Activated CD4-positive, alpha-beta T cell treated with anti-CD3 and anti-CD28 coated beads for 1 hour (primary cell): ENCODE results near the gene SMIM1.
"Not testable (repeated sequence)": the region's sequence is repeated elsewhere in the genome, so short reads cannot be mapped to it uniquely, and the experiment has no call there.

Source experiments
- DNase-seq: peaks from one replicate; pipeline ENCODE4 v3.0.0-alpha.2; 2020

The SMIM1 gene

DNA sequence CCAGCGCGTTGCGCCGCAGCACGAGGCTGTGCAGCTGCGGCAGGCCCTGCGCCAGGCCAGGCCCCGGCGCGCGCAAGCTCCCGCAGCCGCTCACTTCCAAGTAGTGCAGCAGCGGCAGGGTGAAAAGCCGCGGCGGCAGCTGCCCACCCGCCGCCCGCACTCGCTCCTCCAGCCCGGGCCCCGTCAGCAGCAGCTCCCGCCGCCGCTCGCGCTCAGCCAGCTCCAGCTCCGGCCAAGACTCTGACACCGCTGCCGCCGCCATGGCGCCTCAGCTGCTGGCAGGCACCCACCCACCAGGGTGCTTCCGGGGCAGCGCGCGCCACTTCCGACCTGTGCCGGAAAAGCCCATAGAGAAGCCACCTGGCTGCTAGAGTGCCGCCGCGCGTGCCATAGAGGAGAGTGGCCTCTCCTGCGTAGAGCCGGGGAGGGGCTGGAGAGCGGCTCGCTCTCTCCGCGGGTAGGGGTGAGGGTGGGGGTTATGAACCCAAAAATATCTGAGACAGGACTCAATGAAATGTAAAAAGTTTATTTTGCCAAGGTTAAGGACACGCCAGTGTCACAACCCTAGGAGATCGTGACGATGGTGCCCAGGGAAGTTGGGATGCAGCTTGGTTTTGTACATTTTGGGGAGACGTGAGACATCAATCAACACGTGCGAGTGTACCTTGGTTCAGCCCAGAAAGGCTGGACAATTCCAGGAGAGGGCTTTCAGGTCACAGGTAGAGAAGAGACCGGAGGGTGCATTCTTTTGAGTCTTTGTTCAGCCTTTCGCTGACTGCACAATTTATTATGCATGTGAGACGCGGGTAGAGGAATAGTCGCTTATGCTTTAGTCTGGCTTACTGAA is 23.9 kb downstream of the SMIM1 start, which contains the start of gene LRRC47:
TSS of gene LRRC47 (minus strand) at position 284 of the 847 bp plus-strand sequence. CDS start at position 262, 22 bp downstream.
- peak; percentile 91 for DNase-seq

- no peak for DNase-seq
These were observed 27.6 kb downstream of the SMIM1 start for GRCh38 chr1:3799976-3800685.

DNA sequence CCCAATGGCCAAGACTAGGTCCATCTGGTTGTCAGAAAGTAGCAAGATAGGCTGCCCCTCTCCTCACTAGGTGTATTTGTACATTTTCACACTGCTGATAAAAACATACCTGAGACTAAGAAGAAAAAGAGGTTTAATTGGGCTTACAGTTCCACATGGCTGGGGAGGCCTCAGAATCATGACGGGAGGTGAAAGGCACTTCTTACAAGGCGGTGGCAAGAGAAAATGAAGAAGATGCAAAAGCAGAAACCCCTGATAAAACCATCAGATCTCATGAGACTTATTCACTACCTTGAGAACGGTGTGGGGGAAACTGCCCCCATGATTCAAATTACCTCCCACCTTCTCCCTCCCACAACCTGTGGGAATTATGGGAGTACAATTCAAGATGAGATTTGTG is 28.2 kb downstream of the SMIM1 start:
- DNase-seq: not testable (repeated sequence)

GRCh38 chr1:3803905-3804626 is 31.5 kb downstream of the SMIM1 start:
- DNase-seq: no peak

DNA sequence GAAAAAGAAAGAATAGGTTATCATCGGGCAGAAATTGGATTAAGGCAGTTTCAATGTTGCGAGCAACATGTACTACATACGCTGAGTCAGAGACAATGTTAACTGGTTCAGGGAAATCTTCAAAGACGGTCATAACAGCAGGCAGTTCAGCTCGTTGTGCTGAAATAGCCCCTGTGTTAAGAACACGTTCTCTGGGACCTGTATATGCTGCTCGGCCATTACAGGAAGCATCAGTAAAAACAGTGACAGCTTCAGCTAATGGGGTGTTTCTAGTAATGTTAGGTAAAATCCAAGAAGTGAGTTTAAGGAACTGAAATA is 32.0 kb downstream of the SMIM1 start:
- not testable (repeated sequence) for DNase-seq

- DNase-seq: no peak
These were observed 32.5 kb downstream of the SMIM1 start for GRCh38 chr1:3805038-3805437.

DNA sequence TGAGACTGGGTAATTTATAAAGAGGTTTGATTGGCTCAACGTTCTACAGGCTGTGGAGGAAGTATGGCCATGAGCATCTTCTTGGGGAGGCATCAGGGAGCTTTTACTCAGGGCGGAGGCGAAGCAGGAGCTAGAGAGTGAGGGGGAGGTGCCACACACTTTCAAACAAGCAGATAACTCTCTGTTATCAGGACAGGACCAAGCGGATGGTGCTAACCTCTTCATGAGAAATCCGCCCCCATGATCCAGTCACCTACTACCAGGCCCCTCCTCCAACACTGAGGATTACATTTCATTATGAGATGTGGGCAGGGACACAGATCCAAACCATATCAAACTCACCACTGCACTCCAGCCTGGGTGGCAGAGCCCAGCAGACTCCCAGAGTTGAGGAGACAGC is 35.2 kb downstream of the SMIM1 start:
- DNase-seq: no peak

GRCh38 chr1:3809680-3810079 is 37.1 kb downstream of the SMIM1 start:
- DNase-seq: no peak

GRCh38 chr1:3810149-3810761 is 37.7 kb downstream of the SMIM1 start:
- not testable (repeated sequence) for DNase-seq

- DNase-seq: no peak
These were observed 39.0 kb downstream of the SMIM1 start for GRCh38 chr1:3811595-3811911.

GRCh38 chr1:3814065-3814464 is 41.5 kb downstream of the SMIM1 start:
- DNase-seq: no peak

DNA sequence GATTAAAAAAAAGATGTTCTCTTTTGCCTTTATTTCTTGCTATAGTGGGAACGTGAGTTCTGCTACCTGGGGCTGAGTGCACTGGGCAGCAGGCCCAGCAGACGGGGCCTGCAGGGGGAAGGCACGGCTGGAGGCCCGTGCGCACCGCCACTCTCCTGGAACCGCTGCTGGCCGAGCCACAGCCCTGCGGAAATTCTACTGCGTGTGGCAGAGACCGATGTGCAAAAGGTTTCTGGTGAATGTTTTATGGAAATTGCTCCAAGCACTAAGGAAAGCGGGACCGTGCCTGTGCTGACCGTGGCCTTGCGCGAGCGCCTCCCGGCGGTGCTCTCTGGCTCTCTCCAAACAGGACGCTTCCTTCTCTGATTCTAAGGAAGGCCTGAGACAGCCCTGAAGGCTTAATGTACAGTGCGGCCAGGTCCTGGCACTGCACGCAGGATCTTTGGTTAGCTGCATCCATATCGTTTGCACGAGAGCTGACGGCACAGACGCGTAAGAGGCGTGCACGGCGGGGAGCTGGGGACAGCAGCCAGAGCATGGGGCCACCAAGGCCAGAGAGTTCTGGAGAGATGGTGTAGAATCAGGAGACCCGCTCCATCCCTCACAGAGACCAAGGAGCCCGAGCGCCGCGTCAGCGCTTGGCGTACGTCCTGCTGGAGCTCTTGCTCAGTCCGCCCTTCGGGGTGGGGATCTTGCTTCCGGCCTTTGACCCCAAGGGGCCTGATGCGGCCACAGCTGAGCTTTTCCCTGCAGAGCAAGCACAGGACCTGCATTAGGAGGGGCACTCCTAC is 42.4 kb downstream of the SMIM1 start:
- no peak for DNase-seq

- no peak for DNase-seq
These were observed 44.0 kb downstream of the SMIM1 start for GRCh38 chr1:3816331-3817137.

GRCh38 chr1:3817138-3817740 is 44.7 kb downstream of the SMIM1 start:
- no peak for DNase-seq

GRCh38 chr1:3817821-3818597 is 45.5 kb downstream of the SMIM1 start:
- no peak for DNase-seq

DNA sequence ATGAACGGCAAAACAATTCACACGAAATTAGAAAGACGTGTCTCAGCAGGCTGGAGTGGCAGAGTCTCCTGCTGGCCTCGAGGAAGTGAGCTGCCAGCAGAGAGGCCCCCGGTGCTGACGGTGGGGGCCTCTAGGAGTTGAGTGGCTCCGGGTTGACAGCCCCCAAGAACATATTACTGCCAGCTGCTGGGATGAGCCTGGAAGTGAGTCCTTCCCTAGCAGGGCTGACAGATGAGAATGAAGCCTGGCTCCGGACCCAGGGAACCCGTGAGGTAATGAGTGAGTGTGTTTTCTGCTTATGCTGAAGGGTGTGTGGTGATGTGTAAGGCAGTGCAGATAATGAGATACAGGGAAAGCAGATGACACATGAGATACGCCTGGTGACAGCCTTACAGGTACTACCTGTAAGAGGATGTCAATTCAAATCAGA is 47.2 kb downstream of the SMIM1 start:
- DNase-seq: no peak

DNA sequence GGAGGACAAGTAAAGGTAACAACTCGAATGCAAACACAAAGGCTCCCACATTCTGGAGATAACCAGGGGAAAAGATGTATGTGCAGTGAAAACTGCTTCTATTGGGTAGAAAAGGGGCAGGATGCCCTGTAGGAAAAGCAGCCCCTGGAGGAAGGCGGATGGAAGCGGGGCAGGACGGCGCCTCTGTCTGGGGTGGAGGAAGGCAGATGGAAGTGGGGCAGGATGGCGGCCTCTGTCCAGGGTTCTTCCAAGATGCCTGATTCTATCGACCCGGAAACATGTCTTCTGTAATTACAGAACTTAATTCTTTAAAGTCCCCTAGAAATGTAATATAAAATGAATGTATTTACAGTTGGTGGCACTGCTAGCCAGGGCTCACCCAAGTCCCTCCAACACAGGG is 47.8 kb downstream of the SMIM1 start:
- no peak for DNase-seq

GRCh38 chr1:3821004-3821403 is 48.5 kb downstream of the SMIM1 start:
- DNase-seq: no peak

GRCh38 chr1:3821447-3821846 is 48.9 kb downstream of the SMIM1 start:
- DNase-seq: no peak

GRCh38 chr1:3821908-3822307 is 49.4 kb downstream of the SMIM1 start:
- no peak for DNase-seq
